Measurements from ENCODE around the gene EMILIN2. TPM values are rescaled to one million over a fixed set of nuclear protein-coding genes. Genes with fewer than 3 reads are reported as not detected.
"Not testable (repeated sequence)": the region's sequence is repeated elsewhere in the genome, so short reads cannot be mapped to it uniquely, and the experiment has no call there.

The EMILIN2 gene
- polyA plus RNA-seq, 1 donor, result 23.1 TPM

DNA sequence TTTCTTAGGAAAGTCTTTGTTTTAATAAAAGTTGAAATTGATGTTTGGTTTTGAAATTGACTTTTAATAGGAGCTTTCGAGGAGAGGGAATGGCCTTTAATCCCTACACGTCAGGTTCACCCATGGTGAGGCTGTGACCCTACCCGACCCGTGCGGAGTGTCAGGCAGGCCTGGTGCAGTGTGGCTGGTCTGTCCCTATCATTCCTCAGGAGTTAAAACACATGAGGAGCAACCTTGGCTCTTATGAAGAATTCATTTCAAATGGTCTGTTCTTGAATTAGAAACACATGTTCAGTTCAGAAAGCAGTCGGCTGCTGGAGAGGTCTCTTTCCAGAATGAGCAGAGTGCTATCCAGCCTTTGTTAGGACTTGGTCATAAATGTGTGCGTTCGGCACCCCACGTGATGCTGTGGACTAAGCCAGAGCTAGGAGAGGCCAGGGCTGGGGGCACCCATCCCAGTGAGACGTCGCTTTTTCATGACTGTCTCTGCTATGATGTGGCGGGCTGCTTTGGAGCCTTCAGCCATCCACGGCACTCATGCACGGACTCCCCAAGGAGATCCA is 54.7 kb downstream of the EMILIN2 start:
- peak; percentile 84 for DNase-seq

DNA sequence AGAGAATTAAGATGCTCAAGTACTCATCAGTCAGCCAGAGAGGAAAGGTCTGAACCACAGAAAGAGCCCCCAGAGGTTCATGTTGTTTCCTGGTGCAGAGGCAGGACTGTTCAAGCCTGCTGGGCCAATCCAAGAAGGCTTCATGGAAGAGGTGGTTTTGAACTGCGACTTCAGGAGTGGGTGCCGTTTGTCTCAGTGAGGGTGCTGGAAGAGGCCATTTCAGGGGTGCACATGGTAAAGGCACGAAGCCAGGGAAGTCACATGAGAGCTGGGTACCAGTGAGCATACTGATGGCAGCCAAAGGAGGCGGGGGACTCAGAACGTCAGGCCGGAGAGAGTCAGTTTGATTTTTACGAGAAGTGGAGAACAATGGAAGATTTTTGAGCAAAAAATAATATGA is 55.5 kb downstream of the EMILIN2 start:
- no peak for DNase-seq

DNA sequence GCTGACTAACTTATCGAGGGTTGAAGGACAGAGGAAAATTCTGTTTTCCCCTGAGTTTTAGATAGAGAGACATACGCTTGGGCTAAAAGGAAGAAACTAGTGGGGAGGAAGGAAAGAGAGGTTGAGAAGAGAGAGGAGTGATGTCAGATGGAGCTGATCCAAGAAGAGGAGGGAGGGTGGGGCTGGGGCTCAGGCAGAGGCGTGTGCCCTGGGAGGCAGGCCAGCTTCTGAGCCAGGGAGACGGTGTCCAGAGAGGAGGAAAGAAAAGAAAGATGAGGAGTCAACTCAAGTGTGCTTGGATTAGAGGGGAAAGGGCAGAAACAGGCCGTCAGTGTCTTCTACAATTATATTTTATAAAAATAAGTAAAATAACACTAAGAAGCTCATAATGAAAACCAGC is 56.2 kb downstream of the EMILIN2 start:
- peak; percentile 89 for DNase-seq

DNA sequence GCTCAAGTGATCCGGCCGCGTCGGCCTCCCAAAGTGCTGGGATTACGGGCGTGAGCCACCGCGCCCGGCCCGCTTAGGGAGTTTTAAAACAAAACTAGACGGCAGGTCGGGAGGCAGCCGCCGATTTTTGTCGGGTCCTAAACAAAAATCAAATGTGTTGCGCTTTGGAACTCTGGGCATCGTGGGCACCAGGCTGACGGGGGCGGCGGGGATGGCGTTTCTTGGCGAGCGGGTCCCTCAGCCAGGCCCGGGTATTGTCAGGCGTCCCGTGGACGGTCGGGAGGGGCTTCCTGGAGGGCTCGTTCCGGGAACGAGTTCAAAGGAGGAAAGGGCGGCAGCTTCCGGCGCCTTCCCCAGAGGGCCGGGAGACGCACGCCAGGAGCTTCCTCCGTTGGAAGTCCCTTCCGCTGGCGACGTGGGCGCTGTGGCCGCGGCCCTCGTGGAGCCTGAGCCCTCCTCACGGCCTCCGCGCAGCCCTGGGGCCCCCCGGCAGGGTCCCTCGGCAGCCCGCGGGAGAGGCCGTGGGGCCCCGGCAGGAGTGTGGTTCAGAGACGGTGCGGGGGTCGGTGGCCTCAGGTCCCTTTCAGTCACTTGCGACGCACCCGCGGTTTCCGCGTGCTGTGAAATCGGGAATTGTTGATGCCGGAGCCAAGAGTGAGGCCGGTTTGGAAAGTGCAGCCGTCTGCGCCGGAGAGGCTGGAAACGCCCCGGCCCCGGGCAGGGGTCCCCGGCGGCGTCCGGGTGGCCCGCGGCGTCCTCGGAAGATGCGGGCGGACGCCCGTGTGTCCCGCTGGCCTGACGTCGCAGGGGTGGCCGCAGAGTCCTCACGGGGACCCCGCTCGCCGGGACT is 59.3 kb downstream of the EMILIN2 start:
- DNase-seq, result peak; percentile 67

DNA sequence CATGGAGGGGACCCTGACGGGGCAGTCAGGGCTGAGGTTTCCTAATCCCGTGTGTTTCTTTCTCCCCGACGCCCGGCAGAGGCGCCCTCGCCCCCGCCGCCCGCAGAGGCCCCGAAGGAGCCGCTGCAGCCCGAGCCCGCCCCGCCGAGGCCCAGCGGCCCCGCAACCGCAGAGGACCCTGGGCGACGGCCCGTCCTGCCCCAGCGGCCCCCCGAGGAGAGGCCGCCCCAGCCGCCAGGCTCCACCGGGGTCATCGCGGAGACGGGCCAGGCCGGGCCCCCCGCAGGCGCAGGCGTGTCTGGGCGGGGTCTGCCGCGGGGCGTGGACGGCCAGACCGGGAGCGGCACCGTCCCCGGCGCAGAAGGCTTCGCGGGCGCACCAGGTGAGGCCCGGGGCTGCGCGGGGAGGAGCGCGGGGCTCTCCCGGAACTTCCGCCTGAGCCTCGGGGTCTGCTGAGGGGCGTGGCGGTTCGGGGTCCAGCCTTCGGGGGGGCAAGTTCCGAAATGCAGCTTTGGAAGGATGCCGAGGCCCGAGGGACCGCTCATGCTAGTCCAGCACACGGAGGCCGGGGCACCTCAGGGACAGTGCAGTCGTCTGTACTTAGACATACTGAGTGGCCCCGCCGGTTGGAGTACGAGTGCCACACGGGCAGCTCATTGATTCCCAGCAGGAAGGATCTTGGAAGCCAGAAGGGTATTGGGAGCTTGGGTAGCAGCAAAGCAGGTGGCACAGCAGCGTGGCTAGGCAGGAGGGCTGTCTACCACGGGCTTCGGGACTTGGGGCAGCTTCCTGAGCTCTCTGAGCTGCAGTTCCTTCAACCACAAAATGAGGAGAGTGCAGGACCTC is 60.1 kb downstream of the EMILIN2 start:
- DNase-seq, result no peak

DNA sequence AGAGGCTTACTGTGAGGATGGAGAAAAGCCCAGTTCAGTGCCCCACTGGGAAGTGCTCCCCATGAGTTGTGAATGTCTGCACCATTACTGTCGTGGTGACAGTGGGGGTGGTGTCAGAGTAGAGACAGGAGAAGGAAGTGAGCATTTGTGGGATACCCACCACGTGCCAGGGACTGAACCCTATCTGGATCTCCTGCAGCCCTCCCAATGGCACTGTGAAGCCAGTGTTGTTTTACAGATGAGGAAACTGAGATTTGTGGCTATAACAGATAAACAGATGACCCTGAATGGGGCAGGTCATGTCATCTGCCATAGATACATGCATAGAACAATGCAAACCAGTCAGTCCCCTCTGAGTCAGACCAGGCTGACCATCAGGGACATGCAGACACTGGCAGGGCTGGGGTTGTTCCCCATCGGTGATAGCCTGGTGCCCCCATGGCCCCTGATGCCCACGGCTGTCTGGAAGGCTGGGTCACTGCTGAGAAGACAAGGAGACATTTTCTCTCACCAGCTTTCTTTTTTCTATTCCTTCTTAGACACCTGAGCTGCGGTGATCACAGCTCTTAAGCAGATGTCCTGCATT is 60.8 kb downstream of the EMILIN2 start:
- DNase-seq, result no peak

DNA sequence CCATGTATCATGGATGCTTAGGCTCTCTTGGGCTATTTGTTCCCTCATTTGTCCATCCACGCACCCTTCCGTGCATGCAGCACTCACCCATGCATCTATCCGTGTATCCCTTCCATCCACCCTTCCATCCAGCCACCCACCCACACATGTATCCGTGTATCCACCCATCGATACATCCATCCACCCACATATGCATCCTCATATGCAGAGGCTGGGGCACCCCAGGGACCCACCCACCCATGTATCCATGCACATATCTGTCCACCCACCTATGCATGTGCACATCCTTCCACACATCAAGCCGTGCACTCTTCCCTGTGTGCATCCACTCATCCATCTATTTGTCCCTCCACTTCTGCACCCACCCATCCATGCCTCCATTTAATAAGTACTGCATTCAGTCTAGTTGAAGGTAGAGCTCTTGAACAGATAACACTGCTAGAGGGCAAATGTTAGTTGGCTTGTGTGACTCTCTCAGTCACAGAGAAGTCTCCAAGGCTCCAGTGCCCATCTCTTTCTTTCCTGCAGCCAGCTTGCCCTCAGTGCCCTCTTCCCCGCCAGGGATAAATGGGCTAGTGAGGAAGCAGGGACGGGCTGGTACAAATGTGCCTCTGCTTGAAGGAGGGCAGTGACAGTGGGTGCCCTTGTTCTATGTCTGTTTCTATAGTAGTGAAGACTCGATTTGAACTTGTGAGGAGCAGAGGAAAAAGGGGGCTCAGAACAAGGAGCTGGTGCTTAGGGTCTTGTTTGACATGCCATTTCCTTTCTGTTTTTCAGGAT is 61.5 kb downstream of the EMILIN2 start:
- DNase-seq, result no peak

DNA sequence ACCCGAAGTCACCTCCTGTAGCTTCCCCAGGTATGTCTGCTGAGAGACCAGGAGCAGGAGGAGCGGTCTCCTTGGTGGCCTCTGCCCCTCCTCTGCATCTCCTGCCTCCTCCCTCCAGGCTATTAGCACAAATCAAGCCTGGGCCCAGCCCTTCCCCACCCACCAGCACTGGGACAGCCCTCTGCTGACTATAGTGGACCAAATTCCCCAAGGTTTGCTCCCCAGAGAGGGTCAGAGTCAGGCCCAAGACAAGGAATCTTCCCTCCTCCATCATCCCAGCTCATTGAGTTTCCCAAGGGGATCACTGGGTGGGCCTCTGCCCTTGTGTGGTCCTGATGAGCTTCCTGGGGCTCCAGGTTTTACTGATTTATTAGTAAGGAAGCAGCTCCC is 62.1 kb downstream of the EMILIN2 start:
- DNase-seq, result no peak

DNA sequence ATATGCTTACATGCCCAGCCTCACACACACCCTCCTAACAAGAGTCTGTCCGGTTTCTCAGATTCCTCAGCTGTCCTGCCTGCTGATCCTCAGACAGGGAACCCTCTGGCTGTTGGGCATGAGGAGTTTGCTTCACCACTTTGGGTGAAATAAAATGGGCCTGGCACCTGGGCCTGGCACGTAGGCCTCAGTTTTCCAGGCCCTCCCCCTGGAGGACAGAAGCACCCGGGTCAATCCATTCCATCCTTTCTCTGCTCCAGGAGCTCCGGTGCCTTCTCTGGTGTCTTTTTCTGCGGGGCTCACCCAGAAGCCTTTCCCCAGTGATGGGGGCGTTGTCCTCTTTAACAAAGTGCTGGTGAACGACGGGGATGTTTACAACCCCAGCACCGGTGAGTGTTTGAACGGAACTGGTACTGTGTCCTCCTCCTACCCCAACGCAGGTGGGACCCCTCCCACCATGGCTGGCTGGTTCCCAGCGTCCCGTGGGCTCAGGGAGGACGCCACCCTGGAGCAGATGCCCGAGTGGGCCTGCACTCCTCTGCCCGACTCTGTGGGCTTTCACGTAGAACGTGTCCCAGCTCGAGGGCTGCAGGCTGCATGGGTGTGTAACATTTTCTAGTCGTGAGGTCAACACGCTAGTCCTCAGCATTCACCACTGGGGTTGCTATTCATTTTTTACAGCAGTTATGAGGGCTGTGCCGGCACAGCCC is 62.8 kb downstream of the EMILIN2 start:
- no peak for DNase-seq

DNA sequence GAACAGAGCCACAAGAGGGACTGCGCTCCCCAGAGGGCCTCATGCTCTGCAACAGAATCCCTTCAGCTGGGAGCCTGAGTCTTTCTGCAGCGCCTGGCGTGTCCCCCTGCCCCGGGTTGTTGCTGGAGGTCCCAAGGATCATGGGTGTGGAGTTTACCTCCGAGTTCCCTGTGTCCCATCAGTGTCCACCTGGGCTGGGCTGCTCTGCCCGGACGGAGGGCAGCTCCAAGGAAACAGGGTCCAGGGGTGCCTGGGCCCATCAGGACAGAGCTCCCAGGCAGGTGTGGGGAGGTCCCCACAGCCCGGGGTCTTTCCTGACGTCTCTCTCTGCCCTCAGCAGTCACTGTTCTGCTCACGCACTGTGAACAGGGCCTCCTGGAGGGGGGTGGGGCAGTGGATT is 63.5 kb downstream of the EMILIN2 start:
- DNase-seq, result no peak

DNA sequence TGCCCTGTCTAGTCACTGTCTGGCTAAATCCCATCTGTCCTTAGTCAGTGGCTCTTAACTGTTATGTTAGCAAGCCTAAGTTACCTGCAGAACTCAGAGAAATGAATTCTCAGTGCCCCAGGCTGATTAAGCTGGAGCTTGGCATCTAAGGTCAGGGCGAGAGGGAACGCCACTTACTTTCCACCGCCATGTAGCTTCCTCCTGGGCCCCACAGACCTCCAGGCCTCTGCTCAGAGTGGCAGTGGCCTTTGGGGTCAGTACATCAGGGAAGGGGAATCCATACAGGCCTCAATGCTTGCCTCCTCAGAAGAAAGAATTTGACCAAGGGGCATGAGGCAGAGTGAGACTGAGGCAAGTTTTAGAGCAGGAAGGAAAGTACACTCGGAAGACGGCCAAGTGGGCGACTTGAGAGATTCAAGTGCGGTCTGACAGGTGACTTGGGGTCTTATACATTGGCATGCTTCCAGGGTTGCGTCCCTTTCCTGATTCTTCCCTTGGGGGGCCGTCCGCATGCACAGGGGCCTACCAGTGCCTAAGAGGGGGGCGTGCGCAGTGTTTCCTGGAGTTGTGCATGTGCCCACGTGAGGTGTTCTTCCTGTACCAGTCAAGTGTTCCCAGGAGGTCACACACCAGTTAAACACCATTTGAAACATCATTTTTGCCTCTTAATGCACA is 64.1 kb downstream of the EMILIN2 start:
- no peak for DNase-seq

DNA sequence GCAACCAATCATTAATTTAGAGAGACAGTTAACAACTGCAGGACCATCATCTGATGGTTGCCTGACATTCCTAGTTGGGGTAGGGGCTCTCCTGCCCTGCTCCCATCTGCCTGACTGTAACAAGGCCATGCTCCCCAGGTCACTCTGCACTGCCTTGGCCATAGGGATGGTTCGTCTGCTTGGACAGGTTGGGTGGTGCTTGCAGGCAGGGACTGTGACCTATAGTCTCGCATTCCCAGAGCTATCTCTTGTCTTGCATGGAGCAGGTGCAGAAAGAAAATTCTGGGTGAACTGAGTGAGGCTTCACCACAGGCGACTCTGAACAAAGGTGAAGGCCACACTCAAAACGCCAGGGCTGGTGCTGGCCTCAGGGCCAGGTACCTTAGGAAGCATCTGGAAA is 64.7 kb downstream of the EMILIN2 start:
- DNase-seq, result no peak

DNA sequence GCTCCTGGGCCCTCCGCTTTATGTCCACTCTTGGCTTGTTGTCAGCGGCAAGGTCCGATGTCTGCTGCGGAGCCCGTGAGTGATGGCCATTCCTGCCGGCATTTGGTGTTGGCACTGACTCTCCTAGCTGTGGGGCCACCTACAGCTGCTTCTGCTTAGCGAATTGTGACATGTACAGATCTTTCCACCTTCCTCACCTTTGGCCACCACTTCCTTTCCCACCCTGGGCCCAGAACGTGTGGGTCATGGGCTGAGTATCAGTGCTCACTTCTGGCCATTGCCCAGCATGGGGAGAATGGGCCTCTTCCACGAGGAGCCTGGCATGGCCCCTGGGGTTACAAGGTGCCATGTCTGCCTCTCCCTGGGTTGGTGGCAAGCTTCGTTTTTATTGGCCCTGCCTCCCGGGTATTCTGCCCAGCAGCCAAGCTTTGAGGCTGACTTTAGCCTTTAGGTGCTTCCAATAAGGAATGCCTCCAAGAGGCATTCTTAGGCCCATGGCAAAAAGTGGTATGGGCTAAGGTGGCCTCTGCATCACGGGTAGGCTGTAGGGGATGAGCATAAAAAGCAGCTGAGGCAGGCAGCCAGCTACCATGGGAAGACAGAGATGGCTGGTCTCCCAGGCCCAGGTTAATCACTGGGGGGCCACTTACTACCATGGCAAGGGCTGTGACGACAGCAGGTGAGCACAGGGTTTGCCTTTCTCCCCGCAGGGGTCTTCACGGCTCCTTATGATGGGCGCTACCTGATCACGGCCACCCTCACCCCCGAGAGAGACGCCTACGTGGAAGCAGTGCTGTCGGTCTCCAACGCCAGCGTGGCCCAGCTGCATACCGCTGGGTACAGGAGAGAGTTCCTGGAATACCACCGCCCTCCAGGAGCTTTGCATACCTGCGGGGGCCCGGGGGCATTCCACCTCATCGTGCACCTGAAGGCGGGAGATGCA is 65.8 kb downstream of the EMILIN2 start:
- DNase-seq, result no peak

DNA sequence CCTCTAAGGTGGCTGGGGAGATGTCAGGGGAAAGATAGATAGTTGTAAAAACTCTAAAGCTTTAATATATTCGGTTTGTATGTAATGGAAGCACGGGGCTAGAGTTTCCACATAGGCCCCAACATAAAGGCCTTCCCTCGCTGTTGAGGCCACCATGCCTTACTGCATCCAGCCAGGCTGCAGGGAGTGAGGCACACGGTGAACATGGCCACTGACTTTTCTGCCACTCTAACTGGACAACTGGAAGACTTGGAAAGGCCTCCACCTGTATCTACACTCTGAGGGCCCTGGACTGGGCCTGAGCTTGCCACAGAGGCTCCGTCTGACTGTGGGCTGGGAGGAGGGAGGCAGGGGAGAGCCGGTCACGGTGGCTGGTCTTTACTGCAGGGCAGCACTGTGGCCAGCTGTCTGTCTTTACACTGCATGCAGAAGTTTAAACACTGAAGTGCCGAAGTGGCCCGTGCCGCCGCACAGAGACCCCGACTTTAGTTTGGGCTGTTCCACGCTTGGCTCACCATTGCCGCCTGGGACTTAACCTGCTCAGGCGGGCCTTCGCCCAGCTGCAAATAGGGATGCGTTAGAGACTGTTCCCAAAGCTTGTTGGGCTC is 66.7 kb downstream of the EMILIN2 start:
- no peak for DNase-seq

DNA sequence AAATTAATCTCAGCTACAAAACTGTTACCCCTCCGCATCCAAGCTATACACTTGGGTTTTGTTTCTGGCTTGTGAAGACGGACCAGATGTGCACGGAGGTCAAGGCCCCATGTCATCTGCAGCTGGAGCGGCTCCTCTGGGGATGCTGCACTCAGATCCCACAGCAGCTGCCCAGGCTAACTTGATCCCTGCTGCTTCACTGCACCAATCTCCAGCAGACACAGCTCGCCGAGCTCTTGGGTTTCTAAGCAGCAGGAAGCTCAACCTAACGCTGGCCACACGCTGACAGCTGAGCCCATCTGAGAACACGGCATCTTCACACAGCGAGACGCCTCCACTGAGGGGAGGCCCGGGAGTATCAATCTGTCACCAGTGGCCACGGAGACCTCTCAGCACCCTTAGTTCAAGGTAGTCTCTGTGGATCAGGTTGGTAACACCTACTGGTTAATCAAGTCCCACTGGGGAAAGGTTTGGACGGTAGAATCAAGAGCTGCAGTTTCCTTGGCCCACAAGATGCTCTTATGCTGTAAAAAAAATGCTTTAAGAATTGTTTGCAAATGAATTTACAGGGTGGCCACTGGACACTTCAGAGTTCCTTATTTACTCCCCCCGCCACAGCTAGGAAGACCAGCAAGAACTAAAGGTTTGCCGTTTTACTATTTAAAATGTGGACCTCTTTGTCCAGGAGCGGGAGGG is 67.5 kb downstream of the EMILIN2 start:
- peak; percentile 79 for DNase-seq

DNA sequence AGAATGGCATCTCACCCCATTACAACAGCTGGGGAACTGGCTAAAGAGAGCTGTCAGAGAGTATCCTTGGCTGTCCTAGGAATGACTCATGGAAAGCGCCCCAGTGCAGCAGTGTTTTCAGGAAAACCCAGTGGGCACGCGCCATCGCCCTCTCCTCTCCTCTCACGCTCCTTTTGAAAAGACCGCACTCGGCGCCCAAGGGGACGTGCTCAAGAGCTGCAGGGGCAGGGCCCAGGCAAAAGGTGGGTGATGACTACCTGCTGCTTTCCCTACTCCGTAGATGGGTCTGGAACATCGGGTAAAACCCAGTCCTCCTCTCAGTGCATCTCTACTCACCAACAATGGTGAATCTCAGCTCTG is 68.1 kb downstream of the EMILIN2 start:
- DNase-seq, result peak; percentile 48

DNA sequence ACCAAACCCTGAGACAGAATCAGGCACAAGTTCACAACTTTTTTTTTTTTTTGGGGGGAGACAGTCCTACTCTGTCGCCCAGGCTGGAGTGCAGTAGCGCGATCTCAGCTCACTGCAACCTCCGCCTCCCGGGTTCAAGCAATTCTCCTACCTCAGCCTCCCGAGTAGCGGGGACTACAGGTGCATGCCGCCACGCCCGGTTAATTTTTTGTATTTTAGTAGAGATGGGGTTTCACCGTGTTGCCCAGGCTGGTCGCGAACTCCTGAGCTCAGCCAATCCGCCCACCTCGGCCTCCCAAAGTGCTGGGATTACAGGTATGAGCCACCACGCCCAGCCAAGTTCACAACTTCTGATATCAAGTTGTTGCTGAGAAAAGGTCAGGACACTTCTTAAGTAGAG is 68.7 kb downstream of the EMILIN2 start:
- DNase-seq, result not testable (repeated sequence)

DNA sequence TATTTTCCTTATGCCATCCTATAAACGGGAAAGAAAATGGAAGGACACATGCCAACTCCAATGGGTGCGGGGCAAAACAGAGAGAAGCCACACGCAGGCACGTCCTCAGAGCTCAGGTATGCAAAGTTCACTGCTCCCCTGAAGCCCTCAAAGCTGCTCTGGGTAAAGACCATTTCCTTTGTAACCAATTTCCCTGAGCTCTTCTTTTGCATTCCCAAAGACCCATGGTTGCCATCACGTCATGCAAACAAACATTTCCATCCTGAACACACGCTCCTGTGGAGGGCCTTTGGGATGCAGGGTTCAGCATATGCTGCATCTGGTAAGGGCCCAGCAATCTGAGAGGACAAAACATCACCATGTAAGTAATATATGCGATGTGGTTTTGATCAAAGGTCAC is 69.4 kb downstream of the EMILIN2 start:
- no peak for DNase-seq
